CD4-positive, alpha-beta T cell treated with Interleukin-17A for 4 hours (primary cell): ENCODE data around the gene SOX12.
"Not testable (repeated sequence)": the region's sequence is repeated elsewhere in the genome, so short reads cannot be mapped to it uniquely, and the experiment has no call there.

Experiments
- DNase-seq: peaks from one replicate; pipeline ENCODE4 v3.0.0-alpha.2; 2020; ENCODE audit warnings: mixed read lengths

The SOX12 gene

GRCh38 chr20:363319-364078, 38.1 kb downstream of the SOX12 start:
- no peak for DNase-seq

- DNase-seq = no peak
Measured at GRCh38 chr20:364905-365794, 39.8 kb downstream of the SOX12 start.

GRCh38 chr20:366041-366718, 40.8 kb downstream of the SOX12 start:
- peak; percentile 12 for DNase-seq

GRCh38 chr20:366719-367485, 41.5 kb downstream of the SOX12 start:
- no peak for DNase-seq

- no peak for DNase-seq
Measured at GRCh38 chr20:367486-367887, 42.1 kb downstream of the SOX12 start.

GRCh38 chr20:368915-369314, 43.6 kb downstream of the SOX12 start:
- DNase-seq = no peak

- no peak for DNase-seq
Measured at GRCh38 chr20:370151-370600, 44.8 kb downstream of the SOX12 start.

GRCh38 chr20:370977-371754, 45.8 kb downstream of the SOX12 start:
- DNase-seq = no peak

GRCh38 chr20:371755-372542, 46.6 kb downstream of the SOX12 start:
- no peak for DNase-seq

- DNase-seq = not testable (repeated sequence)
Measured at GRCh38 chr20:372543-373082, 47.3 kb downstream of the SOX12 start.

- no peak for DNase-seq
Measured at GRCh38 chr20:373171-373890, 48.0 kb downstream of the SOX12 start.

- no peak for DNase-seq
Measured at GRCh38 chr20:375265-375889, 50.0 kb downstream of the SOX12 start.

GRCh38 chr20:376089-376488, 50.7 kb downstream of the SOX12 start:
- DNase-seq = no peak

GRCh38 chr20:376750-377149, 51.4 kb downstream of the SOX12 start:
- DNase-seq = no peak

GRCh38 chr20:377578-377977, 52.2 kb downstream of the SOX12 start:
- DNase-seq = not testable (repeated sequence)

- no peak for DNase-seq
Measured at GRCh38 chr20:378961-379336, 53.6 kb downstream of the SOX12 start.
